NT2/D1 (cell line): ENCODE results near the gene GMEB2.

Experiments used
- SUZ12 ChIP-seq: IDR thresholded peaks from 2 replicates; pipeline ENCODE4 v1.6.1; 2011; ENCODE audit not compliant: insufficient read length, insufficient read depth; ENCODE audit errors: extremely low read depth
- YY1 ChIP-seq: IDR thresholded peaks from 2 replicates; pipeline ENCODE4 v1.6.1; 2011; ENCODE audit not compliant: insufficient read length, insufficient read depth
- ZNF274 ChIP-seq: IDR thresholded peaks from 2 replicates; pipeline ENCODE4 v1.6.1; 2011; ENCODE audit warnings: mild to moderate bottlenecking, low read depth, low read length

DNA sequence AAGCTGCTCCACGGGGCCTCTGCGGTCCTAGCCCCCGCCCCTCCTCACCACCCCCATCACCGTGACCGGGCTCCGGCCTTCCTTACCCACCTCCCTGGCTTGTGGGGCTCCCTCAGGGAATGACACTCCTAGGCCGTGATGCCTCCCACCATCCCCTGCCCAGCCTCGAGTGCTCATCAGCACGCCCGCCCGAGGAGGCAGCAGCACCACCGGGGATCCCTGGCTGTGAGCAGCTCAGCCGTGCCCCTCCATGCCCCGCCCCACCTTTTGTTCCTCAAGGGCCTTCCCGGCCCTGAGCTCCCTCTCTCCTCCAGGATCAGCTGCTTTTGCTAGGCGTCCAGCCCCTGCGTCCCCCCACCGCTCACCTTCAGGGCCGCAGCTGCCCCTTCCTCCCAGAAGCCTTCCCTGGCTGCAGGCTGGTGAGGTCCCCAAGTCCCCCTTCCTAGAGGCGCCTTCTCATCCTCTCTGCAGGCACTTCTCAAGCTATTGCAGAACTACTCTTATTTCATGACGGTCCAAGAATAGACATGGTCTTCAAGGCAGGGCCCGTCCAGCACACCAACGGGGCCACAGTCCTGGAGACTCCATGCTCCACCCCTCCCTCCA lies 69.9 kb downstream of the GMEB2 start:
- TF ChIP-seq ZNF274 (no peak), YY1 (no peak), SUZ12 (no peak)
